Subcutaneous adipose tissue (tissue), 4 donors: Measurements from ENCODE around the gene ATAT1. TPM values are rescaled to one million over a fixed set of nuclear protein-coding genes. Genes with fewer than 3 reads are reported as not detected.

Source experiments
- CTCF ChIP-seq: fragments of 450-650 bp; IDR thresholded peaks from one replicate; pipeline ENCODE4 v1.5.1; 2016; ENCODE audit warnings: low read depth, mild to moderate bottlenecking, control low read depth, antibody characterized with exemption, moderate library complexity
- total RNA-seq, 4 donors: library from RNA; depleted of rRNA; stranded (reverse); fragments of >200 nt; gene quantifications; one replicate each; pipeline ENCODE4 v1.1.0, GENCODE V29; 2016

Gene ATAT1
- total RNA-seq, 4 donors from 2014 or later, result 2.0 to 5.9 (median 5.3) TPM

DNA sequence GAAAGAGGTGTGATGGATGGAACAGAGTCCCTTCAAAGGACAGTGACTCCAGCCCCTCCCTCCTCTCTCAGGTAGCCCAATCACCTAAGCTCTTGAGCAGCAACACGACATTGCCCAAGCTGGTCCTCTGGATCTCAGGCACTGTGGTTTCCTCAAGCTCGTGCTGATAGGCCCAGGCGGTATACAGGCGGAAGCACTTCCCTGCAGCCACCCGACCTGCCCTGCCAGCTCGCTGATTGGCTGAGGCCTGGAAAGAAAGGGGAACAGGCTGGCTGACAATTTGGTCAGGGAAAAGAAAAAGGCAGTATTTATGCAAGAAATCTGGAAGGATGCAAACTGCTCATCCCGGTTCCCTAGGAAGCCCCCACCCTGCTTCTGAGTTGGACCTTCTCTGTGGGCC, 29.8 kb downstream of the ATAT1 start:
- TF ChIP-seq CTCF, result no peak

DNA sequence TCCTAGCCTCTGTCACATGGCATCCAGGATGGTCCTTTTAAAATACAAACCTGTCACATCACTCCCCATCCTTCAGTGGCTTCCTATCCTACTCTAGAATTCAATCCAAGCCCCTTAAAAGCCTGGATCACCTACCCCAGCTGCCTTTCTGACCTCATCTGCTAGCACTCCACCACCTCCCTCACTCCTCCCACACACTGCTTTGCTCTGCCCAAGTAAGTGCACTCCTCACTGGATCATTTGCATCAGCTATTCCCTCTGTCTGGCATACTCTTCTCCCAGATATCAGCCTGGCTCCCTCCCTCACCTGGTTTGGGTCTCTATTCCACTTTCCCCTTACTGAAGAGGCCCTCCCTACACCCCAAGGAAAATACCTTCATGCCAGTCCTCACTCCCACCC, 30.8 kb downstream of the ATAT1 start:
- TF ChIP-seq CTCF, result no peak

GRCh38 chr6:30664994-30665767, 38.5 kb downstream of the ATAT1 start:
- TF ChIP-seq CTCF, result no peak

GRCh38 chr6:30670760-30671527, 44.3 kb downstream of the ATAT1 start:
- TF ChIP-seq CTCF, result no peak

GRCh38 chr6:30672445-30673253, 46.0 kb downstream of the ATAT1 start, which contains the start of gene DHX16:
Gene DHX16 (minus strand): TSS chr6:30673006. CDS start chr6:30672841, 165 bp downstream.
- no peak for TF ChIP-seq CTCF

DNA sequence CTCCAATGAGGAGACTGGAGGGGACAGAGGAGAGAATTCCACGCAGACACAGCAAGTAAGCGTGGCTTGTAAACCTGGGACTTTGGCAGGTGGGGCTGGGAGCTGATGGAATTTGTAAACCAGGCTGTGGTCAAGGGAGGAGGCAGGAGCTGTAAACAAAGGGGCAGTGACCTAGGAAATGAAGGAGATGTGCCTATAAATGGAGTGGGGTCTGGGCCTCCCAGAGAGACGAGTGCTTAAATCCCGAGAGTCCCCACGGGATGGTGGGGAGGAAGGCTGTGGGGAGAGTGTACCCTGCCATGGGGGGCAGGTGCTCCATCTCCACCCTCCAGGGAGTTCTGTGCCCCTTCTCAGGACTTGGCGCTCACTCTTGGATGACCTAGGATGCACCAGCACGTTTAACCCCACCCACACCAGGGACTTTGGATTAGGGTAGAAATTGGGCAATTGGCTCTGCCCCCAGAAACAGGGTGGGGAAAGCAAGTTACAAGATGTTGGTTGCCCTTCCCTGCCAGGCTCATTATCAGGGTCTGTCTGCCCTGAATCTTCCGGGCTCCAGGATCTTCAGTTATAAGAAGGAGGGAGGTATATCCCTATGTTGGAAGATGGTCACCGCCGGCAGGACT, 50.1 kb downstream of the ATAT1 start:
- TF ChIP-seq CTCF, result no peak
